Astrocyte (in vitro differentiated cells and primary cell): ENCODE data around the gene RNPEP. TPM values are rescaled to one million over a fixed set of nuclear protein-coding genes. Genes with fewer than 3 reads are reported as not detected.

ENCODE experiments used
- DNase-seq: peaks from one replicate; pipeline ENCODE4 v3.0.0-alpha.2; 2010; ENCODE audit warnings: low read depth
- FAIRE-seq: peaks from 2 replicates; lab custom pipeline; 2011; peaks lifted over from hg19 to GRCh38; lab: Jason Lieb, UNC
- H2AFZ ChIP-seq: 2 replicates; pipeline ENCODE4 v1.6.0; 2012; ENCODE audit warnings: low read depth, low read length, inconsistent platforms
- H3K27ac ChIP-seq: 2 replicates; pipeline ENCODE4 v1.5.1; 2011; ENCODE audit warnings: low read depth, low read length, inconsistent platforms
- H3K27me3 ChIP-seq: 2 replicates; pipeline ENCODE4 v1.6.0; 2011; ENCODE audit warnings: low read length, inconsistent platforms; ENCODE audit not compliant: insufficient read depth
- H3K36me3 ChIP-seq: 2 replicates; pipeline ENCODE4 v1.5.1; 2011; ENCODE audit warnings: low read length, inconsistent platforms; ENCODE audit not compliant: insufficient read depth
- H3K4me1 ChIP-seq: 2 replicates; pipeline ENCODE4 v1.5.1; 2011; ENCODE audit warnings: low read length, inconsistent platforms; ENCODE audit not compliant: insufficient read depth
- H3K4me2 ChIP-seq: 2 replicates; pipeline ENCODE4 v1.6.0; 2012; ENCODE audit warnings: low read length, inconsistent platforms
- H3K4me3 ChIP-seq: 2 replicates; pipeline ENCODE4 v1.5.1; 2011; ENCODE audit warnings: low read depth, mild to moderate bottlenecking, low read length, inconsistent platforms; ENCODE audit not compliant: insufficient read depth
- H3K79me2 ChIP-seq: 2 replicates; pipeline ENCODE4 v1.6.0; 2012; ENCODE audit warnings: mild to moderate bottlenecking, low read length, inconsistent platforms; ENCODE audit not compliant: insufficient read depth
- H3K9ac ChIP-seq: 2 replicates; pipeline ENCODE4 v1.6.0; 2012; ENCODE audit warnings: mild to moderate bottlenecking, low read length, inconsistent platforms
- H3K9me3 ChIP-seq: 2 replicates; pipeline ENCODE4 v1.5.1; 2012; ENCODE audit warnings: low read depth, mild to moderate bottlenecking, low read length, inconsistent platforms; ENCODE audit not compliant: insufficient read depth
- H4K20me1 ChIP-seq: 2 replicates; pipeline ENCODE4 v1.6.0; 2012; ENCODE audit warnings: low read length, inconsistent platforms; ENCODE audit not compliant: insufficient read depth
- H3K27ac Mint-ChIP-seq: one replicate; pipeline ENCODE4 v1.8.0; 2021; ENCODE audit warnings: mild to moderate bottlenecking, mixed read lengths; ENCODE audit not compliant: unreplicated experiment
- H3K27me3 Mint-ChIP-seq: one replicate; pipeline ENCODE4 v1.8.0; 2021; ENCODE audit warnings: low read depth, mixed read lengths; ENCODE audit not compliant: unreplicated experiment
- H3K36me3 Mint-ChIP-seq: one replicate; pipeline ENCODE4 v1.8.0; 2021; ENCODE audit warnings: low read depth, mixed read lengths; ENCODE audit not compliant: unreplicated experiment
- H3K4me1 Mint-ChIP-seq: one replicate; pipeline ENCODE4 v1.8.0; 2021; ENCODE audit warnings: low read depth, mixed read lengths; ENCODE audit not compliant: unreplicated experiment
- H3K4me3 Mint-ChIP-seq: one replicate; pipeline ENCODE4 v1.8.0; 2021; ENCODE audit warnings: mild to moderate bottlenecking, moderate library complexity, mixed read lengths; ENCODE audit not compliant: unreplicated experiment
- H3K9me3 Mint-ChIP-seq: one replicate; pipeline ENCODE4 v1.8.0; 2021; ENCODE audit warnings: mild to moderate bottlenecking, mixed read lengths; ENCODE audit not compliant: unreplicated experiment
- EZH2 ChIP-seq: IDR thresholded peaks from 2 replicates; pipeline ENCODE4 v1.6.1; 2012; ENCODE audit warnings: mild to moderate bottlenecking, low read length, inconsistent platforms; ENCODE audit not compliant: insufficient read depth
- total RNA-seq: library from RNA; stranded (reverse); gene quantifications from 2 replicates; pipeline ENCODE4 v1.2.1, GENCODE V29; 2021
- TF ChIP-seq, protein P1 (sequence below): IDR thresholded peaks from 2 replicates; pipeline ENCODE4 v1.5.1; 2011; ENCODE audit warnings: low read depth, mild to moderate bottlenecking, inconsistent platforms, low read length, moderate library complexity; ENCODE audit not compliant: insufficient read depth

Gene RNPEP
- total RNA-seq, 1 donor from 2014 or later: 68.9 TPM

DNA sequence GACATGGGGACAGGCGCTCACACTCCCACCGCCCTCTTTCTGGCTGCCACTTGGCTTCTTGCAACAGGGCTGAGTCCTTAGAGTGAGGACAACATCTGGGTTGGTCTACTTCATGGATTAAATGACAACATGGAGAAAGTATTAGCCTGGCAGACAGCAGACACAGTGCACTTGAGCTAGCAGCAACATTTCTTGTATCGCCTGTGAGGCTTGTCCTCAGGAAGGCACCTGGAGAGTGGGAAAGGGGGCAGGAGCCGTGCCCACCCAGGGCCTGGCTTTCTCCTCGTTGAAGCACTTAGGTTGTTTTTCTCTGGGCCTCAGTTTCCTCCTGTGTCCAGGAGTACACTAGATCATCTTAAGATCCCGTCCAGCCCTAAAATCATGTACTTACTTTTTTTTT is 31.6 kb downstream of the RNPEP start:
- no peaks in the 10 kb centered on the region for H3K9me3 Mint-ChIP-seq
- H3K4me3 ChIP-seq: no peak overlapping the region
- TF ChIP-seq EZH2: no peak
- TF ChIP-seq, protein P1, sequence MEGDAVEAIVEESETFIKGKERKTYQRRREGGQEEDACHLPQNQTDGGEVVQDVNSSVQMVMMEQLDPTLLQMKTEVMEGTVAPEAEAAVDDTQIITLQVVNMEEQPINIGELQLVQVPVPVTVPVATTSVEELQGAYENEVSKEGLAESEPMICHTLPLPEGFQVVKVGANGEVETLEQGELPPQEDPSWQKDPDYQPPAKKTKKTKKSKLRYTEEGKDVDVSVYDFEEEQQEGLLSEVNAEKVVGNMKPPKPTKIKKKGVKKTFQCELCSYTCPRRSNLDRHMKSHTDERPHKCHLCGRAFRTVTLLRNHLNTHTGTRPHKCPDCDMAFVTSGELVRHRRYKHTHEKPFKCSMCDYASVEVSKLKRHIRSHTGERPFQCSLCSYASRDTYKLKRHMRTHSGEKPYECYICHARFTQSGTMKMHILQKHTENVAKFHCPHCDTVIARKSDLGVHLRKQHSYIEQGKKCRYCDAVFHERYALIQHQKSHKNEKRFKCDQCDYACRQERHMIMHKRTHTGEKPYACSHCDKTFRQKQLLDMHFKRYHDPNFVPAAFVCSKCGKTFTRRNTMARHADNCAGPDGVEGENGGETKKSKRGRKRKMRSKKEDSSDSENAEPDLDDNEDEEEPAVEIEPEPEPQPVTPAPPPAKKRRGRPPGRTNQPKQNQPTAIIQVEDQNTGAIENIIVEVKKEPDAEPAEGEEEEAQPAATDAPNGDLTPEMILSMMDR: no peak
- H3K27ac ChIP-seq: no peak overlapping the region
- peaks cover 11% of the 10 kb centered on the region for H3K4me1 Mint-ChIP-seq
- H3K9ac ChIP-seq: no peak overlapping the region
- H3K79me2 ChIP-seq: no peaks in the 10 kb centered on the region
- no peaks in the 10 kb centered on the region for H3K36me3 ChIP-seq
- no peak overlapping the region for H3K4me3 Mint-ChIP-seq
- DNase-seq: no peak
- H3K4me2 ChIP-seq: no peak overlapping the region
- H4K20me1 ChIP-seq: no peaks in the 10 kb centered on the region
- H3K4me1 ChIP-seq: peaks cover 6% of the 10 kb centered on the region
- no peak overlapping the region for H3K27ac Mint-ChIP-seq
- H3K36me3 Mint-ChIP-seq: peaks cover 3% of the 10 kb centered on the region
- peaks cover 10% of the 10 kb centered on the region for H3K27me3 Mint-ChIP-seq
- no peaks in the 10 kb centered on the region for H3K9me3 ChIP-seq
- no peak for FAIRE-seq
- H2AFZ ChIP-seq: no peak overlapping the region
- peaks cover 2% of the 10 kb centered on the region for H3K27me3 ChIP-seq

DNA sequence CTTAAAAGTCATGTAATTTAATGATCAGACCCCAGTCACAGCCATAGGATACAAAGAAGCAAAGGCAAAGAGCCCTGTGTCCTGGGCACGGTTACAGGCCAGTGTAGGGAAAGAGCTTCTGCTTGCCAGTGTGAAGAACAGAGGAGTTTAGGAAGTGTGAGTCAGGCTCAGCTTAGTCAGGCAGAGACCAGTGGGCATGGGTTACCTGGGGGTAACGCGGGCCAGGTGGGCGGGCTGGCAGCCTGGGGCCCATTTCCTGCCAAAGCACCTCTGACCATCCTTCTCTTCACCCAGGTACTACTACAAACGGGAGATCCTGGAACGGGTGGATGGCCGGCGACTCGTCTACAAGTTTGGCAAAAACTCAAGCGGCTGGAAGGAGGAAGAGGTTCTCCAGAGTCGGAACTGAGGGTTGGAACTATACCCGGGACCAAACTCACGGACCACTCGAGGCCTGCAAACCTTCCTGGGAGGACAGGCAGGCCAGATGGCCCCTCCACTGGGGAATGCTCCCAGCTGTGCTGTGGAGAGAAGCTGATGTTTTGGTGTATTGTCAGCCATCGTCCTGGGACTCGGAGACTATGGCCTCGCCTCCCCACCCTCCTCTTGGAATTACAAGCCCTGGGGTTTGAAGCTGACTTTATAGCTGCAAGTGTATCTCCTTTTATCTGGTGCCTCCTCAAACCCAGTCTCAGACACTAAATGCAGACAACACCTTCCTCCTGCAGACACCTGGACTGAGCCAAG is 32.6 kb downstream of the RNPEP start:
- H2AFZ ChIP-seq: no peak overlapping the region
- peaks cover 2% of the 10 kb centered on the region for H3K27me3 ChIP-seq
- Mint-ChIP-seq H3K9me3 (no peaks in the 10 kb centered on the region), H3K4me3 (no peak overlapping the region), H3K4me1 (peaks cover 8% of the 10 kb centered on the region), H3K27me3 (peaks cover 10% of the 10 kb centered on the region), H3K27ac (no peak overlapping the region), H3K36me3 (peaks cover 3% of the 10 kb centered on the region)
- no peaks in the 10 kb centered on the region for H4K20me1 ChIP-seq
- DNase-seq (no peak), FAIRE-seq (no peak)
- H3K4me2 ChIP-seq: no peak overlapping the region
- H3K9ac ChIP-seq: no peak overlapping the region
- no peak overlapping the region for H3K4me3 ChIP-seq
- no peaks in the 10 kb centered on the region for H3K9me3 ChIP-seq
- H3K79me2 ChIP-seq: no peaks in the 10 kb centered on the region
- peaks cover 7% of the 10 kb centered on the region for H3K4me1 ChIP-seq
- no peaks in the 10 kb centered on the region for H3K36me3 ChIP-seq
- H3K27ac ChIP-seq: no peak overlapping the region
- TF ChIP-seq EZH2: no peak
- TF ChIP-seq, protein P1: no peak

DNA sequence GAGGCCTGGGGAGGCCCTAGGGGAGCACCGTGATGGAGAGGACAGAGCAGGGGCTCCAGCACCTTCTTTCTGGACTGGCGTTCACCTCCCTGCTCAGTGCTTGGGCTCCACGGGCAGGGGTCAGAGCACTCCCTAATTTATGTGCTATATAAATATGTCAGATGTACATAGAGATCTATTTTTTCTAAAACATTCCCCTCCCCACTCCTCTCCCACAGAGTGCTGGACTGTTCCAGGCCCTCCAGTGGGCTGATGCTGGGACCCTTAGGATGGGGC is 33.2 kb downstream of the RNPEP start:
- Histone ChIP-seq H3K9ac (no peak overlapping the region), H4K20me1 (no peaks in the 10 kb centered on the region), H3K27me3 (peaks cover 2% of the 10 kb centered on the region), H2AFZ (no peak overlapping the region), H3K9me3 (no peaks in the 10 kb centered on the region), H3K36me3 (no peaks in the 10 kb centered on the region), H3K79me2 (no peaks in the 10 kb centered on the region), H3K4me3 (no peak overlapping the region), H3K4me1 (peaks cover 7% of the 10 kb centered on the region), H3K27ac (no peak overlapping the region), H3K4me2 (no peak overlapping the region)
- TF ChIP-seq, protein P1: no peak
- TF ChIP-seq EZH2: no peak
- no peak overlapping the region for H3K27ac Mint-ChIP-seq
- H3K4me1 Mint-ChIP-seq: peaks cover 6% of the 10 kb centered on the region
- H3K36me3 Mint-ChIP-seq: peaks cover 3% of the 10 kb centered on the region
- no peak for FAIRE-seq
- peaks cover 10% of the 10 kb centered on the region for H3K27me3 Mint-ChIP-seq
- no peak overlapping the region for H3K4me3 Mint-ChIP-seq
- no peaks in the 10 kb centered on the region for H3K9me3 Mint-ChIP-seq
- DNase-seq: no peak
